HG02870 (cell line): ENCODE data around the gene FBXL16.
"Not testable (repeated sequence)": the region's sequence is repeated elsewhere in the genome, so short reads cannot be mapped to it uniquely, and the experiment has no call there.

Source experiments
- ATAC-seq: cut with Tn5 transposase; IDR thresholded peaks from one replicate; pipeline ENCODE4 v1.9.1; 2021; ENCODE audit warnings: mild to moderate bottlenecking, moderate library complexity; ENCODE audit not compliant: unreplicated experiment

Gene FBXL16

GRCh38 chr16:724188-725040 lies 18.8 kb upstream of the FBXL16 start:
- ATAC-seq = no peak

GRCh38 chr16:723695-724094 lies 18.1 kb upstream of the FBXL16 start:
- ATAC-seq = no peak

GRCh38 chr16:722835-723633 lies 17.4 kb upstream of the FBXL16 start:
- no peak for ATAC-seq

GRCh38 chr16:721765-722540 lies 16.4 kb upstream of the FBXL16 start:
- no peak for ATAC-seq

- ATAC-seq = peak; percentile 57
Measured at GRCh38 chr16:720990-721764, 15.6 kb upstream of the FBXL16 start, which contains the start of gene ANTKMT. Gene ANTKMT, plus strand, starts transcription at chr16:721146. Its CDS starts 129 bp downstream, at chr16:721275.

GRCh38 chr16:720447-720989 lies 14.9 kb upstream of the FBXL16 start:
- ATAC-seq = no peak

GRCh38 chr16:719815-720446 lies 14.3 kb upstream of the FBXL16 start:
- no peak for ATAC-seq

GRCh38 chr16:718922-719321 lies 13.3 kb upstream of the FBXL16 start:
- no peak for ATAC-seq

GRCh38 chr16:718389-718788 lies 12.8 kb upstream of the FBXL16 start:
- no peak for ATAC-seq

GRCh38 chr16:717450-718245 lies 12.0 kb upstream of the FBXL16 start:
- ATAC-seq = no peak

- ATAC-seq = no peak
Measured at GRCh38 chr16:716768-717325, 11.2 kb upstream of the FBXL16 start.

- ATAC-seq = no peak
Measured at GRCh38 chr16:716200-716568, 10.6 kb upstream of the FBXL16 start.

- no peak for ATAC-seq
Measured at GRCh38 chr16:715477-716199, 10.0 kb upstream of the FBXL16 start.

GRCh38 chr16:714558-715476 lies 9.2 kb upstream of the FBXL16 start, which contains the start of gene METRN:
Gene METRN, plus strand, starts transcription at chr16:715118. Its CDS starts 172 bp downstream, at chr16:715290.
- peak; percentile 65 for ATAC-seq

- ATAC-seq = no peak
Measured at GRCh38 chr16:714079-714478, 8.5 kb upstream of the FBXL16 start.

GRCh38 chr16:712740-713250 lies 7.2 kb upstream of the FBXL16 start:
- not testable (repeated sequence) for ATAC-seq
